NCI-H2227 (cell line): ENCODE measurements around the gene DGKI.

Experiments
- DNase-seq: peaks from one replicate; lab custom pipeline; 2025; ENCODE audit not compliant: unreplicated experiment; lab: John Stamatoyannopoulos, UW

DGKI gene

GRCh38 chr7:137609500-137609899 lies 237.3 kb downstream of the DGKI start:
- DNase-seq = no peak

- peak; percentile 85 for DNase-seq
These were observed 240.6 kb downstream of the DGKI start for GRCh38 chr7:137606061-137606674.

GRCh38 chr7:137603043-137603442 lies 243.7 kb downstream of the DGKI start:
- no peak for DNase-seq

DNA sequence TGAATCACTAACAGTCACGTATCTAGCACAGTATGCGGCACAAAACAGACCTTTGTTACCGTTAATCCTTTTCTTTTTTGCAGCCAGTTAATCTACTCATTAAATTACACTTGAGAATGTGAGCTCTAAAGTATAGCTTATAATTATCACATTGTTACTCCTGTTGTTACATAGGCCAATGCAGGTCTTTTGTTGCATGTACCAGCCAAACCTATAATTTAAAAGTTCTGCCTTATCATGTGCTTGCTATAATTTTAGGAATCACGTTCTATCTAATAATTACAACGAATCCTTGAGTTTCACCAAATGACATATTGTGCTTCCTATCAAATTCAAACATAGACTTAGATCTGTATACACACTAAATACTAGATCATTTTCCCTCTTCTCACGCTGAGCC lies 245.1 kb downstream of the DGKI start:
- DNase-seq = peak; percentile 82

DNA sequence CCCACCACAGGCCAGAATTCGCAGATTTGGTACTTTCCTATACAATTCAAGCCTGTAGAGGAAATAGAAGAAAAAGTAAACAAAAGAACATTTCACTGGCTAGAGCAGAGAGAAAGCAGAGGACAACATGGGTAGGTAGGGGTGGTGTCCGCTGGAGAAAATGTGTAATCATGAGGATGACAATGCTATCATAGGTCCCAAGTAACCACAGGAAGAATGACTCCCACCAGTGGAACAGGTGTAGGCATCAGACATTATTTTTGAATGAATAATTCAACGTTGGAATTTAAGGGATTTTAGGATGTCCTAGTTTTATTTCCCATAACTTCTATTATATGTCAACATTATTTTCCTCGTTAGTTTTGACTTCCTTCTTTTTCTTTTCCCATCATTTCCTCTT lies 248.9 kb downstream of the DGKI start:
- no peak for DNase-seq

GRCh38 chr7:137593115-137593711 lies 253.6 kb downstream of the DGKI start:
- DNase-seq = no peak

GRCh38 chr7:137592232-137592896 lies 254.4 kb downstream of the DGKI start:
- peak; percentile 79 for DNase-seq

DNA sequence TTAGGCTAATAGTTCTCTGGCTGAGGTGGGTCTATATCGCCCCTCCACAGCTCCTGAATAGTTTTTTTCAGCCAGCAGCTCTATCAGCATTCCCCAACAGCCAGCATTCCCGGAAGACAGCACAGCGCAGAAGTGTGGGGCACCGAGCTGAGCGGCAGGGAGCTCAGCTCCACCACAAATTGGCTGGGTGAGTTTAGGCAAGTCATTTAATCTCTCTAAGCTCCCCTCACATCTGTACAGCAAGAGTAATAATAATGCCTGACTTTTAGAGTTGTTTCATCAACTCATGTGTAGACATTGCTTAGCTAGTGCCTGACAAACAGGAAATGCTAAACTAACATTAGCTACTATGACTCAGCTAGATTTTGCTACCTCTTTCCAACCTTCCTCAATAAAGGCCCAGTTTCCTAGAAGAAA lies 255.3 kb downstream of the DGKI start:
- no peak for DNase-seq

GRCh38 chr7:137590756-137591305 lies 255.9 kb downstream of the DGKI start:
- no peak for DNase-seq

DNA sequence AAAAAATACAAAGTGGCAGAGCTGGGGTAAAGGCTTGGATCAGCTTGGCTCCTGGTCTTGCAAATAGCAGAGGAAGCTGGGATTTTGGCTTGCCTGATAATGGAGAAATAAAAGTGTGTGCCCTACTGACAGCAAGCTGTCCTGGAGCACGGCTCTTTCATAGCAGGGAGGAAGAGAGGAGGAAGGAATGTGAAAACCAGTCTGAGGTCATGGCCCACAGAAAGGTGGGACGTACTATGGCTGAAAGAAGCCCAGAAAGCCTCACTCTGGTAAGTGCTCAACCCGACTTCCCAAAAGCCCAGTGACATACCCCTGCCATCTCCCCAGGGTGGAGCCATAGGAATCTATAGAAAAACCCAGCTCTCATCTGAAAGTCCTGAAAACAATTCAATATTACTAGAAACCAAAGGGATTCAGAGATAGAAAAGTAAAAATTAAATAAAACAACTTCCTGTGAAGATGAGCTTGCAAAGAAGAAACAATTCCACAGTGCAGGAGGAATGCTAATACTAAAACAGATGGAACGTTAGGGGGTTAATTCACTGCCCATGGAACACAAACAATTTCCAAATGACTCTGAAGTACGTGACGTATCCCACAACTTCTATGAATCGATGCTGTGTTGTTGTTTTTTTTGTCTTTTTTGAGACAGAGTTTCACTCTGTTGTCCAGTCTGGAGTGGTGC lies 256.6 kb downstream of the DGKI start:
- DNase-seq = no peak

- no peak for DNase-seq
These were observed 259.4 kb downstream of the DGKI start for GRCh38 chr7:137587326-137587725.

DNA sequence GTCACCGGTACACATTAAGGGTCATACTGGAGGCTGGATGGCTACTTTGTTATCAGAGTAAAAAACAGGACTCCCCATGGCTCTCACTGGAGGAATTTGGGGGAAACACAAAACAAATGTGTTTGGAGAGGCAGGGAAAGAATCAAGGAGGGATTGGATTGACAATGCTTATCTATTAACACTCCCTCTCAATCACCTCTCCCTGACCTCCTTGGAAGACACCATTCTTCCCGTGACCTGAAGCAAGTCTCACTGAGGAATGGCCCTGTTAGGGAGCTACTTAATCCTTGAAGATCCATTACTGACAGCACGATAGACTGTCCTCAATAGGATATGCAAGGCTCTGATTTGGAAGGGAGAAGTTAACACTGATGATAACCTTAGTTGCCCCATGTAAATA lies 261.2 kb downstream of the DGKI start:
- no peak for DNase-seq

- no peak for DNase-seq
These were observed 263.6 kb downstream of the DGKI start for GRCh38 chr7:137583172-137583571.

DNA sequence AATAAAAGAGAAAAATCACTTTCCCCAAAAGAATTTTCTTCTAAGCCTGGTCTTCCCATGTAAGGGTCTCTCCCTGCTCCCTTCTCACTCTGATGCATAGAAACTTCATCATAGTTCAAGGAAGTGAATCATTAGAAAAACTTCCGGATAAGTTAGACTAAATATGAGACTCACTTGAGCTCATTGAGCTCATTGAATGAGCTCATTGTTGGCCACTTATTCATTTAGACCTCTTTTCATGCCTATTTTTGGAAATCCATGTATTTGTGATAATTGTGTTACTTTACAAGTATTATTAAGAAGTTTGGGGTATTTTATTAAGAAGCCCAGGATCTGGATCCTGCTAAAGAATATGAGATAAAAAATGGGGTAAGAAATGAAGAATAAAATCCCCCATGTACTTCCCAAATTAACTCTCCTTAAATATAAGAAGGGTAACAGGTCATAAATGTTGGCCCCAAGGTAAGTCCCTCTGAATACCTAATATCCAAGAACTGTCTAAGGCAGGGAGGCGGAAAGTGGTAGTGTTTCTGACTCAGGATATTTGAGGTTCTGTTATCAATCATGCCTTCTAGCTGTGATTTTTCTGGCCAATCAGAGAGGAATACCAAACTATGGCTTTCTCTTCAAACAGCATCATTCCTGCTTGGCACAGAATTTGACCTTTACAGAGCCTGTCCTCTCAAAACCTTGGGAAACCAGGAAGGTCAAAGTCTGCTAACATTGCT lies 266.7 kb downstream of the DGKI start:
- no peak for DNase-seq

- no peak for DNase-seq
These were observed 268.2 kb downstream of the DGKI start for GRCh38 chr7:137578541-137578940.

- DNase-seq = no peak
These were observed 269.6 kb downstream of the DGKI start for GRCh38 chr7:137577184-137577583.

DNA sequence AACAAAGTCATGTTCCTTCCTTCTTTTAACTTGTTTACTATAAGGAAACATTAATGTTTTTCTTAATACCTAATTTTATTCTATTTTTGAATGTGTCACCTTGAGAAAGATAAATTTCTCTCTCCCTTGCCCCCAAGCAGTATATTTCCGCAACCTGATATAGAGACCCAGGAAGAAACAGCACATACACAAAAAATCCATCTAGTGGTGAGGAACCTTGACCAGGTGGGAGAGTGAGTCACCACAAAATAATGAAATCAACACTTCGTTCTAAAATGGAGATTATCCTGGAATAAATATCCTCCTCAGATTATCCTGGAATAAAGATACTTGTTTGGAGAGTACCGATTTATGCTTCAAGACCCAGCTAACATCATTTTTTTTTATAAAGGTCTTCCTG lies 270.3 kb downstream of the DGKI start:
- DNase-seq = no peak

DNA sequence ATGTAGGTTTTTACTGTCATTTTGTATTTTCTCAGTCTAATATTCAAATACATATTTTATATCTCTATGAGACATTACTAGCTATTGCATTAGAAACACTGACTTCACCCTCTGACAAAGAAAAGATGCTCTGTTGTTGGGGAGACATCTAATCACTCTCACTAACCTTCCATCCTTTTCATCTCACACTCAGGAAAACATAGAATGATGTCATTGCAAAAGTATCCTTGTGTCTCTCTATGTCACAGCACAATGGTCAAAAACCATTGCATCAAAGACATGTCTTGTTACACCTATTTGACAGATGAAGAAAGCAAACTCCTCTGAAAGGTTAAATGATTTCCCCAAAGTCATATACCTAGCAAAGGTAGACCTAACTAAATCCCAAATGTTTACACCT lies 272.0 kb downstream of the DGKI start:
- DNase-seq = no peak

DNA sequence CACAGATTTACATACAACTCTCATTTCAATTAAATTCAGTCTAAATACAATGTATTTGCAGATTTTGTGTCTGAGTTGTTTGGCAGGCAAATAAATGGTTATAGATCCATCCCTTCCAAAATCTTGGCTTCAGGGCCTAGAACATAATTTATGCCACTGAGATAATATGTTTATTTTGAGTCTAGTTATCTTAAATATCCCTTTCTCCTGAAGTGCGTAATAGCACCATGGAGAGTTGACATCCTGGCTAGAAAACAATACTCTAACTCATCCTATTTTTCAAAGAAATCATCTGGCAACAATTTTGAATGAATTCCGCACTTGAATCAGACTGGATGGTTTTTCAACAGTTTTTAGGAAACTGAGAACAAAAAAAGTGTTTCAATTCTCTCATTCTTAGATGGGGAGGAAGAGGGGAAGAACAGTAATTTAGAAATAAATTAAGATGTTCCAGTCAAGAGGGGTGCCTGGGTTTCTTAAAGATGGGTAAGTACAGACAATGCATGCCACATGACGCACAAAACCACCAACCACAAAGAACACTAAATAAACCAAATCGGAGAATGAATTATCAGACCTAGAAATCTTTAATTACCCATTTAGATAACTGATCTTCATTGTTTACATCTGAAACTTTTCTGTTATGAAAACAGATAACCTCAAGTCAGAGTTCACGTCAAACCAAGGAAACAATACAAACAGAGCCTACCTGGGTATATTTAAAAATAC lies 274.6 kb downstream of the DGKI start:
- no peak for DNase-seq

DNA sequence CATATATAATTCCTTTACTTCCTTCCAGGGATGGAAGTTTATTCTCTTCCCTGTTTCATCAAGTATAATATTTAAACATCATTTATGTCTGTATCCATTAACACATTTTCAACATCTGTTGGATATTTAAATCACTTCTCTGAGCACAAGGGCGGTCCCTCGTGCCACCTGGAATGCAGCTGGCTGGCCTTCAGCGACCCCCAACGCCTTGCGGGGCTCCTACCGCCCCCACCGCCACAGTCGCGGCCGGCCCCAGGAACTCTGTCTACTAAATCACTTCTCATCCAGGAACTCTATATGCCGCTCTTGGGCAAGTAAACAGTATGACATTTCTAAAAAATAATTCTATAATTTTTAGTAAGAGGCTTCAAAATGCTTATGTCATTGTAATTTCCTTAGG lies 282.1 kb downstream of the DGKI start:
- no peak for DNase-seq
